DMS 273 (cell line): ENCODE results near the gene AFMID.
"Not testable (repeated sequence)": the region's sequence is repeated elsewhere in the genome, so short reads cannot be mapped to it uniquely, and the experiment has no call there.

Source experiments
- DNase-seq: peaks from one replicate; lab custom pipeline; 2025; ENCODE audit not compliant: unreplicated experiment; lab: John Stamatoyannopoulos, UW

AFMID gene

GRCh38 chr17:78186692-78187595 is at the start of gene AFMID, which contains the start of gene TK1:
Gene AFMID (plus strand): TSS chr17:78187362. CDS start chr17:78187371, 9 bp downstream.
Gene TK1 (minus strand): TSS chr17:78187052. CDS start chr17:78186994, 58 bp downstream.
- DNase-seq, result peak; percentile 99

GRCh38 chr17:78137392-78138203 is 49.6 kb upstream of the AFMID start:
- DNase-seq, result no peak

- no peak for DNase-seq
These were observed 48.7 kb upstream of the AFMID start for GRCh38 chr17:78138204-78139060.

- not testable (repeated sequence) for DNase-seq
These were observed 47.3 kb upstream of the AFMID start for GRCh38 chr17:78139861-78140168.

- peak; percentile 93 for DNase-seq
These were observed 46.8 kb upstream of the AFMID start for GRCh38 chr17:78140169-78141051.

GRCh38 chr17:78141437-78142118 is 45.6 kb upstream of the AFMID start:
- DNase-seq, result no peak

GRCh38 chr17:78142119-78142861 is 44.9 kb upstream of the AFMID start:
- DNase-seq, result no peak

GRCh38 chr17:78143214-78144146 is 43.7 kb upstream of the AFMID start:
- DNase-seq, result no peak

- DNase-seq, result peak; percentile 83
These were observed 42.9 kb upstream of the AFMID start for GRCh38 chr17:78144147-78144719.

- DNase-seq, result no peak
These were observed 42.2 kb upstream of the AFMID start for GRCh38 chr17:78144736-78145641.

GRCh38 chr17:78146471-78146869 is 40.7 kb upstream of the AFMID start:
- no peak for DNase-seq

GRCh38 chr17:78146881-78147280 is 40.3 kb upstream of the AFMID start:
- no peak for DNase-seq

- DNase-seq, result no peak
These were observed 39.7 kb upstream of the AFMID start for GRCh38 chr17:78147315-78147998.

- no peak for DNase-seq
These were observed 38.7 kb upstream of the AFMID start for GRCh38 chr17:78148286-78149016.

GRCh38 chr17:78151514-78152008 is 35.6 kb upstream of the AFMID start:
- DNase-seq, result no peak
